ENCODE measurements around the gene SCAP. TPM values are rescaled to one million over a fixed set of nuclear protein-coding genes. Genes with fewer than 3 reads are reported as not detected.
A peak's percentile ranks its signal among the peaks of the same experiment; 100 is the strongest.

The SCAP gene
- total and polyA plus RNA-seq, 12 donors: 31.7 to 56.7 (median 40.4) TPM

DNA sequence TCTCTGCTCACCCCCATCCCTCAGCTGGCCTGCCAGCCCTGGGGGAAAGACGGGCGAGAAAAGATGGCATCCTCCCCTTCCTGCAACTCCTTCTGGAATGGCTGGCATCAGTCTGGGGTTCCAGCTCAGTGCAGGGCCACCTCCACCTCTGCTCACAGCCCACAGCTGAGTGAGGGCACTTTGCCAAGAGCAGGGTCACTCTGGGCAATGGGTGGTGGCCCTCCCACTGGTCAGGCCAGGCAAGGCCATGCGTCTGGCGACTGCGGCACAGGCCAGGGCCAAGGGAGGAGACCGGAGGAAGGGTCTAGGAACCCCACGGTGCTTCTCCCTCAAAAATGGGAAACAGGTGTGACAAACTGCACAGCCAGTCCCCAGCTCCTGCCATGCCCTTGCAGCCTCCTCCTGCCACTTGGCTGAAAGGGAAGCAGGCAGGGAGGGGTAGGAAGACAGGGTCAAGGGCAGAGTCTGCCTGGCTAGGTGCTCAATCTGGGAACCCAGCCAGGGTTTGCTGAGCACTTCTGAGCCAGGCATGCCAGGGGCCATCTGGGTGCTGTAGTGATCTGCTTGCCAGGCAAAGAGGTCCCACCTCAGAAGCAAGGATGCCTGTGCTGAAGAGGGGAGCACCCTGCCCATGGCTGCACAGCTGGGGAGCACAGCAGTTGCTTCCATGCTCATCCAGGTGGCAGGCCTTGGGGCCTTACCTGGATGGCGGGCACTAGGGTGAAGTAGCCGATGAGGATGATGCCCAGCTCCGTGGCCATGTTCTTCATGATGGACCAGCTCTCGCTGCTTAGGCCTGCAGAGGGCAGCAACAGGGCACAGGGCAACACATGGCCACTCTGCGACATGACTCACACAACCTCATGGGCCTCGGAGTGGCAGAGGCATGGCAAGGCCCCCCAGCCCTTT, 53.7 kb downstream of the SCAP start:
- WGBS, 2 donors: 72 to 79% methylated on average over 13 of the region's 13 CpGs
- Histone ChIP-seq H3K27ac (peak overlapping the region in 9 of 10 donors; percentile 45 to 87 (median 76)), H3K9me3 (no peaks in the 10 kb centered on the region), H3K27me3 (no peaks in the 10 kb centered on the region), H3K36me3 (peaks cover 0 to 82% (median 17%) of the 10 kb centered on the region in 9 donors), H3K4me1 (peaks cover 10 to 24% (median 16%) of the 10 kb centered on the region in 9 donors), H3K4me3 (peak overlapping the region in 1 of 10 donors; percentile 6)
- intact Hi-C loops (cut with DNase I): loop anchor here in 9 of 10 donors (1.0 to 5.0 kb wide), 4 partner anchors 53 to 55 kb away; partner anchors contain the start of gene SCAP (in 5 of the 9)
- ATAC-seq: peak; percentile 41 to 79 (median 60)
- TF ChIP-seq, protein P1, sequence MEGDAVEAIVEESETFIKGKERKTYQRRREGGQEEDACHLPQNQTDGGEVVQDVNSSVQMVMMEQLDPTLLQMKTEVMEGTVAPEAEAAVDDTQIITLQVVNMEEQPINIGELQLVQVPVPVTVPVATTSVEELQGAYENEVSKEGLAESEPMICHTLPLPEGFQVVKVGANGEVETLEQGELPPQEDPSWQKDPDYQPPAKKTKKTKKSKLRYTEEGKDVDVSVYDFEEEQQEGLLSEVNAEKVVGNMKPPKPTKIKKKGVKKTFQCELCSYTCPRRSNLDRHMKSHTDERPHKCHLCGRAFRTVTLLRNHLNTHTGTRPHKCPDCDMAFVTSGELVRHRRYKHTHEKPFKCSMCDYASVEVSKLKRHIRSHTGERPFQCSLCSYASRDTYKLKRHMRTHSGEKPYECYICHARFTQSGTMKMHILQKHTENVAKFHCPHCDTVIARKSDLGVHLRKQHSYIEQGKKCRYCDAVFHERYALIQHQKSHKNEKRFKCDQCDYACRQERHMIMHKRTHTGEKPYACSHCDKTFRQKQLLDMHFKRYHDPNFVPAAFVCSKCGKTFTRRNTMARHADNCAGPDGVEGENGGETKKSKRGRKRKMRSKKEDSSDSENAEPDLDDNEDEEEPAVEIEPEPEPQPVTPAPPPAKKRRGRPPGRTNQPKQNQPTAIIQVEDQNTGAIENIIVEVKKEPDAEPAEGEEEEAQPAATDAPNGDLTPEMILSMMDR (IDR thresholded peaks at IDR 0.05): peak in 6 of 9 donors; percentile 19 to 41 (median 27)
- peak; percentile 57 to 66 for DNase-seq

DNA sequence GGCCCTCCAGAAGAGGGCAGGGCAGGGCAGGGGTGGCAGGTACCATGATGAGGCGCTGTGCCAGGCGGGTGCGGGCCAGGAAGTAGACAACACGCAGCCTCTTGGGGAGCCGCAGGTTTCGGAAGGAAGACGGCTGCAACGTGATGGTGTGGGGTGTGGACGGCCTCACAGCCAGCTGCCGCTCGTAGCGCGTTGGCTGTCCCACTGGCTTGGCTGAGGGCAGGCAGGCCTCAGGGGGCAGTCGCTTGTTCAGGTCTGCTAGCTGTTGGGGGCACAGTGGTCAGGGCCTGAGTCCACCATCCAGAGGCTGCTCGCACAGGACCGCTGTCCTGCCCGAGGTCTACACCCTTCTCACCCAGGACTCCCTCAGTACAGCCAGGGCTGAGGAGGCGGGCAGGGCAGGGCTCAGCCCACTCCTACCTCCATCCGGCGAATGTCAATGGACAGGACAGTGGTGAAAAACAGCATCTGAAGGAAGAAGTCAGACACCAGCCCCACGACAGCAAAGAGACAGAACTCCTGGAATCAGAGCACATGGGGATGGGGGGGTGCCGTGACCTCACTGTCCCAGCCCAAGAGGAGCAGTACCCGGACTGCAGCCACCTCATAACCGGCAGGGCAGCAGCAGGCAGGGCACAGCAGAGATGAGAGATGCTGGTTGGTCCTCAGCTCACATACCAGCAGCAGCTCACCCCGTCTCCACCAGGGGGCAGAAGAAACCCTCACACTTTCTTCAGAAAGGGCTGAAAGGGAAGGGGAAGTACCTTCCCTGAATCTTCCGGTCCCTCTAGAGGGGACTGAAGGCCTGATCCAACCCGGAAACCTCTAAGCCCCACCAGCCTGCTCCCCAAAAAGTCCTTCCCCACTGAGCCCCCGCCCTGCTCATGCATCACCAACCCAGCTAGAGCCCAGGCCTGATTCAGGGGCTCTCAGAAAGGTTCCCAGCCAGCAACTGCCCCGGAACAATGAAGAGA, 54.9 kb downstream of the SCAP start:
- 72 to 74% methylated on average over 29 of the region's 29 CpGs for WGBS, 2 donors
- peak overlapping the region in 2 of 10 donors; percentile 6 to 13 for H3K4me3 ChIP-seq

DNA sequence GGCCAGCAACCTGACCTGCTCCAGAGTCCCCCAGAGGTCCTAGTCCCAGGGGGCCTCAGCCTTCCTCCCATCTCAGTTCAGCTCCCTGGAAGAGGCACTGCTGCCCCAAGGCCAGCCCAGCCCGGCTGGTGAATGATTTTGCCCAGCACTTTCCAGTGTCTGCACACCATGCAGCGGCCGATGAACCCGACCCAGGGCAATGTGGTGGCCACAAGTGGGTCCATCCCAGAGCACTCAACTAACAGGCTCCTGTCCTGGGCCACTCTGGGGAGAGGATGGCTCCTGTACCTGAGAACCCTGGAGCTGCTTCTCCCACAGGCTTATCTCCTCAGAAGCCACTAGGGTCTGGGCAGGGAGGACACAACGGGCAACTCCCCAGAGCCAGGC, 55.7 kb downstream of the SCAP start:
- 91 to 96% methylated on average over 5 of the region's 5 CpGs for WGBS, 2 donors
- no peak overlapping the region for H3K27ac ChIP-seq
- TF ChIP-seq, protein P1 (IDR thresholded peaks at IDR 0.05): no peak
- no peak overlapping the region for H3K4me3 ChIP-seq
- intact Hi-C loops (cut with DNase I): loop anchor here in 5 of 10 donors (2.0 to 5.0 kb wide), 3 partner anchors 55 to 57 kb away; partner anchors contain the start of gene SCAP (in 4 of the 5)
- peaks cover 0 to 81% (median 14%) of the 10 kb centered on the region in 9 donors for H3K36me3 ChIP-seq
- no peak for DNase-seq
- H3K9me3 ChIP-seq: no peaks in the 10 kb centered on the region
- H3K27me3 ChIP-seq: no peaks in the 10 kb centered on the region
- peaks cover 10 to 24% (median 16%) of the 10 kb centered on the region in 9 donors for H3K4me1 ChIP-seq
- no peak for ATAC-seq

More for the DNA sequence above, 54.9 kb downstream of the SCAP start:
- Histone ChIP-seq H3K4me1 (peaks cover 10 to 24% (median 16%) of the 10 kb centered on the region in 9 donors), H3K27me3 (no peaks in the 10 kb centered on the region), H3K27ac (peak overlapping the region in 9 of 10 donors; percentile 45 to 87 (median 76)), H3K9me3 (no peaks in the 10 kb centered on the region), H3K36me3 (peaks cover 0 to 81% (median 11%) of the 10 kb centered on the region in 9 donors)
- intact Hi-C loops (cut with DNase I): loop anchor here in 7 of 10 donors (1.0 to 5.0 kb wide), 4 partner anchors 54 to 57 kb away; partner anchors contain the start of gene SCAP (in 4 of the 7)
- peak; percentile 66 to 87 (median 79) for ATAC-seq
- DNase-seq: peak; percentile 83 to 88
- TF ChIP-seq, protein P1 (IDR thresholded peaks at IDR 0.05): peak; percentile 76 to 95 (median 89)

Measured in heart right ventricle (tissue), 16 donors.